ENCODE measurements around the gene GJC1.

GJC1 gene

DNA sequence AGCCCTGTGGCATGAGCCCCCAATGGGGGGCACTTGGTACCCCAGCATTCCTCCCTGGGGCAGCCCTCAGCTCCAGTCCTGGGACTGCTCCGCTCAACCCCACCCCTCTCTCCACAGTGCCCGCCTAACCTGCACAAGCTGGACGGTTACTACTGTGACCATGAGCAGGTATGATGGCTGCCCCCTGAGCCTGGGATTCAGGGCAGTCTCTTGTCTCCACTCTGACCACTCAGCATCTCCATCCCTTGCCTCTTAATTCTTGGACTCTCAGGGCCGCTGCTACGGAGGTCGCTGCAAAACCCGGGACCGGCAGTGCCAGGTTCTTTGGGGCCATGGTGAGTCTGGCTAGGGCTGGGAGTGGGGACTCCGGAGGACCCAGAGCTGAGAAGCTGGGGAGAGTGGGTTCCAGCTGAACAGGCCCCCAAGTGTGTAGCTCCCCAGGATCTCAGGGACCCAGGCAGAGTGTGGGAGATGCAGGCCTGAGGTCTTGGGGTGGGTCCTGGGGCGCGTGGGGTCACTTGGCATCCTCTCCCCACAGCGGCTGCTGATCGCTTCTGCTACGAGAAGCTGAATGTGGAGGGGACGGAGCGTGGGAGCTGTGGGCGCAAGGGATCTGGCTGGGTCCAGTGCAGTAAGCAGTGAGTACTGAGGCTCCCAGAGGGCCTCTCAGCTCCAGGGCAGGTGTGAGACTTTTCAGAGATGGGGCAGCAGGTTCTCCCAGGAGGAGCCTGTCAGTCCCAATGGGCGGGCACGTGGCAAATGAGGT is 53.3 kb downstream of the GJC1 start:
- no peak for DNase-seq (ENCODE audit: low spot score)

GRCh38 chr17:44775838-44776621 is 54.1 kb downstream of the GJC1 start:
- DNase-seq (ENCODE audit: low spot score), result no peak

- DNase-seq (ENCODE audit: low spot score), result peak; percentile 99
Observed at GRCh38 chr17:44775136-44775837, 54.8 kb downstream of the GJC1 start.

GRCh38 chr17:44774271-44775135 is 55.6 kb downstream of the GJC1 start:
- peak; percentile 92 for DNase-seq (ENCODE audit: low spot score)

DNA sequence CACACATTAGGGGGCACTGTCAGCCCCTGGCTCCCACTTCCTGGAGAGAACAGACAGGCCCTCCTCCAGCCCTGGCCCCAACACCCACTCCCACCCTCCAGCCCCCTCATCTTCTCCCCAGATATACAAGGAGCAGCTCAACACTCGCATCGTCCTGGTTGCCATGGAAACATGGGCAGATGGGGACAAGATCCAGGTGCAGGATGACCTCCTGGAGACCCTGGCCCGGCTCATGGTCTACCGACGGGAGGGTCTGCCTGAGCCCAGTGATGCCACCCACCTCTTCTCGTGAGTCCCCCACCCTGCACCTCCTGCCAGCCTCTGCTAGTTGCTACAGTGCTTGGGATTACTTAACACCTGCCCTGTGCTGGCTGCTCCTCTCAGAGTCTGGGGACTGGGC is 56.9 kb downstream of the GJC1 start:
- DNase-seq (ENCODE audit: low spot score), result no peak

GRCh38 chr17:44772308-44773045 is 57.6 kb downstream of the GJC1 start:
- no peak for DNase-seq (ENCODE audit: low spot score)

DNA sequence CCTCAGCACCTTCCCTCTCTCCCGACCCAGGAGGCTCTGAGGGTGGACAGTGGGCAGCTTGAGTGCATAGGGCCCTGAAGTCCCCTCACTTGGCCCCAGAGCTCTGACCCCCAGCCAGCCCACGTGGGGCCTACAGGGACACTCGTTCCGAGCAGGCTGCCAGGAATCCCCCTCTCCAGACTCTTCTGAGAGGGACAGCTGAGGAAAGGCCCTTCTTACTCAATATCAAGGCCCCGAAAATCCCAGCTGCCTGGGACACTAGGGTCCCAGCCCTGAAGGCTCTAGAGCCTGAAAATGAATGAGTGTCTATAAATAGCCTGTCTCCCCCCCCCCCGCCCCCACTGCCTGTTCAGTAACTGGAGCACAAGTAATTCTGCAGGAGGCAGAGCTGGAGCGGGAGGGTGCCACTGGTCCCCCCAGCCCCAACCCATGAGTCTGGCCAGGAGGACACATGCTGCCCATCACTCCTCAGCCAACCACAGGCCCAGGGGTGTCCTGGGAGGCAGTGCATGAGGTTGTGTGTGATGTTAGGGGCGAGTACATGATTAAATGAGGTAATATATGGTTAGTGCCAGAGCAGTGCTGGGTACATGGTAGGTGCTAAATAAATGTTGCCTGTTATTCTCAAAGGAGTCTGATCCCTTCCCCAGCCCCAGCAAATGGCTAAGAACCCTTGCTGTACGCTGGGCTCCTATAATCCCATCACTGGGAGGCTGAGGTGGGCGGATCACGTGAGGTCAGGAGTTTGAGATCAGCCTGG is 59.7 kb downstream of the GJC1 start:
- no peak for DNase-seq (ENCODE audit: low spot score)

DNA sequence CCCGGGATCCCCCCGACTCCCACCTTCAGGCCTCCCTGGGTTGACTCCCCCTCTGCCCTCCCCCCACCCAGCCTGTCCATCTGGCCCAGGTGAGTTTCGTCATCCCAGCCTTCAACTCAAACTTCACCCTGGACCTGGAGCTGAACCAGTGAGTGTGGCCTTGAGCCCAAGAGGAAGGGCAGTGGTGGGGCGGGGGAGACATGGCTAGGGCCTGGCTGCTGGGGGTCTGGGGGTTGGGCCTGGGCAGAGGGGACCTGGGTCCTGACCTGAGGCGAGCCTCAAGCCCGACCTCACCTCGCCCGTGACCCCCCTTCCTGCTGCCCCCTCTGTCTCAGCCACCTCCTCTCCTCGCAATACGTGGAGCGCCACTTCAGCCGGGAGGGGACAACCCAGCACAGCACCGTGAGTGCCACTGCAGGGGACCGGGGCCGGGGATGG is 60.4 kb downstream of the GJC1 start:
- DNase-seq (ENCODE audit: low spot score), result no peak

DNA sequence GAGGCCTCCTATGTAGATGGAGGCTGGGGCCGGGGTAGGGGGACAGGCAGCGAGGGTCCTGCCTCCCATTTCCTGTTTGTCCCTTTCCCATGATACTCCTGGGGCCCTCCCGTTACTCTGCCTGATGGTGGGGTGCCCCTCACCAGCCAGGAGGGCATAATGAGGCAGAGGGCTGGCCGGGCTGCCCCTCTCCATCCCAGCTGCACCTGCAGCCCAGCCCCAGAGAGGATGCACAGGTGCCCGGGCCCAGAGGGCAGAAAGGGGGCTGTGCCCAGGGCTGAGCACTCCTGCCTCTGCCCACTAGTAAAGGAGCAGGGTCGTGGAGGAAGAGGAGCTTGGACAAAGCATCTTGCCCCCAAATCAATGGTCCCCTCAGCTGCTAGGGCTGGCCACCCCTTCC is 60.9 kb downstream of the GJC1 start:
- DNase-seq (ENCODE audit: low spot score), result no peak

GRCh38 chr17:44768505-44769142 is 61.5 kb downstream of the GJC1 start:
- DNase-seq (ENCODE audit: low spot score), result no peak

DNA sequence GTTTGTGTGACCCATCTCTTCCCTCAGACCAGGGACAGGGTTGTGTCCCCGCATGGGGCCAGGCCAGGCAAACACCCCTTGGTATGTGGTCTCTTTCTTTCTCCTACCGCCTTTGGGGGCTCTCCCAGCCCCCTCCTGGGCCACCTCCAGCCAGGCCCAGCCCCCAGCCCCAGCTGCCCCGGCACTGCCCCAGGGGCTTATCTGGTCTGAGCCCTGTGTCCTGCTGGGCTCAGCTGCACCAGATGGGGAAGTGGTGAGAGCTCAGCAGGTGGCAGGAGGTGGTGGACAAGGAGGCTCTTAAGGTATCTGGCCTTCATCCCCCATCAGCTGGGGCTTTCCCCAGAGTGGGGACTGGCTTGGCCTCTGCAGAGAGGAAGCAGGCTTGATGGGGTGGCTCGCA is 62.6 kb downstream of the GJC1 start:
- no peak for DNase-seq (ENCODE audit: low spot score)

- DNase-seq (ENCODE audit: low spot score), result no peak
Observed at GRCh38 chr17:44766409-44767038, 63.6 kb downstream of the GJC1 start.

- DNase-seq (ENCODE audit: low spot score), result no peak
Observed at GRCh38 chr17:44765965-44766364, 64.1 kb downstream of the GJC1 start.

- no peak for DNase-seq (ENCODE audit: low spot score)
Observed at GRCh38 chr17:44763170-44763569, 66.9 kb downstream of the GJC1 start.

DNA sequence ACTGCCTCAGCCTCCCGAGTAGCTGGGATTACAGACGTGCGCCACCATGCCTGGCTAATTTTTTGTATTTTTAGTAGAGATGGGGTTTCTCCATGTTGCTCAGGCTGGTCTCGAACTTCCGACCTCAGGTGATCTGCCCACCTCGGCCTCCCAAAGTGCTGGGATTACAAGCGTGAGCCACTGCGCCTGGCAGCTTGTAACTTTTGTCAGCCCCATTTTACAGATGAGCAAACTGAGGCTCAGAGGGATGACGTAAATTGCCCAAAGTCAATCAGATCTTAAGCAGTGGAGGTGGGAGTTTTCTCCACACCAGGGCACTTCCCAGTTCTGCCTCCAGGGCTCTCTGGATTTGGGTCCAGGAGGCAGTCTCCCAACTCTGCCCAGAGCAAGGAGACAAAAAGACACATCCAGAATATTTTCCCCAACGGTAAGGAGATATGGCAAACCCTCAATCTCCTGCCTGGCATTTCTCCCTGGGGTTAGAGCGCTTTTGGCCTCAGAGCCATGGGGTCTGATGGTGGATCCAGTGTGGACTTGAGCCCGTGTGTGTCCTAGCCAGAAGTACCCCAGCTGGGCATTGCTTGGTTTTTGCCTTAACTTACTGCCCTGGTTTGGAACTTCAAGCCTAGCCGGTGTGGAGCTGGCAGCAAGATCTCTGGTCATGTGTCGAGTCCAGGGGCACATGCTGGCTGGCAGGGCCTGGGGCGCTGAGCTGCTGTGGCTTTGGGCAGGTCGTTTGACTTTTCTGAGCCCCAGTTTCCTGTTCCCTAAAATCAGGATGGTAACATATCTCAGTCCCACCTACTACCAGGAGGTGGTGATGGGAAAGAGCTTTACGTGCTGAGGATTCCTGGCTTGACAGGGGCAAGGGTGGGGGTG is 67.9 kb downstream of the GJC1 start:
- no peak for DNase-seq (ENCODE audit: low spot score)

GRCh38 chr17:44760474-44761308 is 69.4 kb downstream of the GJC1 start:
- no peak for DNase-seq (ENCODE audit: low spot score)

DNA sequence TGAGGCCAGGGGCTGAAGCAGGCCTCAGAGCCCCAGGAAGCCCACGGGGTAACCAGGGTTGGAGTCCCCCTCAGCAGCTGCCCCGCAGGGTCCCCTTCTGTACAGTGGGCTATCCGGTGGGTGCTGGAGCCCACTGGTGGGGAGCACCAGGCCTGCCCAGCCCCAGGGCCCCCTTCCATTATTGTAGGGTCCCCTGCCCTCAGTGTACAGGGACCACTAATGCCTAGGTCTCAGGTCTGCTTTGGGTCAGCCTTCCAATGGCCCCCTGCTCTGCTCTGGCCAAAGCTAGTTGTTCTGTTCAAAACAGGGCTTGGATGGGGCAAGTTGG is 70.2 kb downstream of the GJC1 start:
- DNase-seq (ENCODE audit: low spot score), result no peak

Data from AG08395 (cell line).